Measurements from ENCODE around the gene SLC25A33. TPM values are rescaled to one million over a fixed set of nuclear protein-coding genes. Genes with fewer than 3 reads are reported as not detected.

SLC25A33 gene
- total RNA-seq, 1 experiment from 2014 or later: 11.8 TPM

DNA sequence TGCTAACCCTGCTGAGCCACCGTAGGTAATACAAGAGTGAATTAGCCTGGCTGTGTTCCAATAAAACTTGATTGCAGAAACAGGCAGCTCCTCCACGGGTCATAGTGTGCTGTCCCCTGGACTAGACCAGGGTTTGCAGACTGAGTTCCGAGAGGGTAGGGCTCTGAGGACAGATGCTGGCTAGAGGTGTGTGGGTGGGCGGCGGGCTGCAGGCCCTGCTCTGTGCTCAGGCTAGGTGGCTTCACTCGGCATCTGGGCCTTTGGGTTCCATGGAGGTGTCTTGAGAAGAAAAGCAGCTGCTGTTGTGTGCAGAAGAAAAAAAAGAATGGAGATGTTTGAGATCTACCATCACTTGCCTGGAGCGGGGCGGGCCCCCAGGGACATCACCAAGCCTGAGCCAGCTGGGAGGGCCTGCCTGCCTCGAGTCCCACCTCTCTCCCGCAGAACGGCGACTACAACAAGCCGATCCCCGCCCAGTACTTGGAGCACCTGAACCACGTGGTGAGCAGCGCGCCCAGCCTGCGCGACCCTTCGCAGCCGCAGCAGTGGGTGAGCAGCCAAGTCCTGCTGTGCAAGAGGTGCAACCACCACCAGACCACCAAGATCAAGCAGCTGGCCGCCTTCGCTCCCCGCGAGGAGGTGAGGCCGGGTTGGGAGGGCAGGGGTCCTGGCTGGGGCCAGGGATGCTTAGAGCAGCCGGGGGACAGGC is 57.3 kb downstream of the SLC25A33 start:
- POLR2A ChIA-PET (ENCODE audit: unreplicated experiment): no interaction called here
- Histone ChIP-seq H2AFZ (ENCODE audit: low read length) (no peak overlapping the region), H3K36me3 (ENCODE audit: low read depth, low read length) (peaks cover 14% of the 10 kb centered on the region; the same call in 1 of the 2 replicates), H4K20me1 (ENCODE audit: low read length) (peaks cover 21% of the 10 kb centered on the region; the same call in 1 of the 2 replicates), H3K9ac (ENCODE audit: low read length) (no peak overlapping the region), H3K4me1 (ENCODE audit: insufficient read depth, low read length) (no peaks in the 10 kb centered on the region), H3K27me3 (ENCODE audit: low read length) (no peaks in the 10 kb centered on the region), H3K27ac (ENCODE audit: low read length) (no peak overlapping the region), H3K4me2 (ENCODE audit: low read length) (no peak overlapping the region), H3F3A (ENCODE audit: low read length, unreplicated experiment) (no peaks in the 10 kb centered on the region), H3K79me2 (ENCODE audit: low read length) (peaks cover 48% of the 10 kb centered on the region), H3K4me3 (ENCODE audit: low read length) (no peak overlapping the region), H3K9me2 (replicated peaks; ENCODE audit: low read length) (no peaks in the 10 kb centered on the region), H3K9me3 (ENCODE audit: low read length) (no peaks in the 10 kb centered on the region)
- DNase-seq (no peak), ATAC-seq (no peak)
- intact Hi-C loops (cut with micrococcal nuclease): no loop called here
- CTCF ChIA-PET: no interaction called here
- no peak for TF ChIP-seq EZH2 (IDR thresholded peaks at IDR 0.05; ENCODE audit: low read length, unreplicated experiment)
- TF ChIP-seq, protein P1, sequence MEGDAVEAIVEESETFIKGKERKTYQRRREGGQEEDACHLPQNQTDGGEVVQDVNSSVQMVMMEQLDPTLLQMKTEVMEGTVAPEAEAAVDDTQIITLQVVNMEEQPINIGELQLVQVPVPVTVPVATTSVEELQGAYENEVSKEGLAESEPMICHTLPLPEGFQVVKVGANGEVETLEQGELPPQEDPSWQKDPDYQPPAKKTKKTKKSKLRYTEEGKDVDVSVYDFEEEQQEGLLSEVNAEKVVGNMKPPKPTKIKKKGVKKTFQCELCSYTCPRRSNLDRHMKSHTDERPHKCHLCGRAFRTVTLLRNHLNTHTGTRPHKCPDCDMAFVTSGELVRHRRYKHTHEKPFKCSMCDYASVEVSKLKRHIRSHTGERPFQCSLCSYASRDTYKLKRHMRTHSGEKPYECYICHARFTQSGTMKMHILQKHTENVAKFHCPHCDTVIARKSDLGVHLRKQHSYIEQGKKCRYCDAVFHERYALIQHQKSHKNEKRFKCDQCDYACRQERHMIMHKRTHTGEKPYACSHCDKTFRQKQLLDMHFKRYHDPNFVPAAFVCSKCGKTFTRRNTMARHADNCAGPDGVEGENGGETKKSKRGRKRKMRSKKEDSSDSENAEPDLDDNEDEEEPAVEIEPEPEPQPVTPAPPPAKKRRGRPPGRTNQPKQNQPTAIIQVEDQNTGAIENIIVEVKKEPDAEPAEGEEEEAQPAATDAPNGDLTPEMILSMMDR (conservative IDR thresholded peaks at IDR 0.05; ENCODE audit: low read depth, low read length): no peak
- TF ChIP-seq EZH2phosphoT487 (IDR thresholded peaks at IDR 0.05; ENCODE audit: borderline replicate concordance, low read length): no peak
- no TSS peak for BruUV-seq (replicated peaks)

DNA sequence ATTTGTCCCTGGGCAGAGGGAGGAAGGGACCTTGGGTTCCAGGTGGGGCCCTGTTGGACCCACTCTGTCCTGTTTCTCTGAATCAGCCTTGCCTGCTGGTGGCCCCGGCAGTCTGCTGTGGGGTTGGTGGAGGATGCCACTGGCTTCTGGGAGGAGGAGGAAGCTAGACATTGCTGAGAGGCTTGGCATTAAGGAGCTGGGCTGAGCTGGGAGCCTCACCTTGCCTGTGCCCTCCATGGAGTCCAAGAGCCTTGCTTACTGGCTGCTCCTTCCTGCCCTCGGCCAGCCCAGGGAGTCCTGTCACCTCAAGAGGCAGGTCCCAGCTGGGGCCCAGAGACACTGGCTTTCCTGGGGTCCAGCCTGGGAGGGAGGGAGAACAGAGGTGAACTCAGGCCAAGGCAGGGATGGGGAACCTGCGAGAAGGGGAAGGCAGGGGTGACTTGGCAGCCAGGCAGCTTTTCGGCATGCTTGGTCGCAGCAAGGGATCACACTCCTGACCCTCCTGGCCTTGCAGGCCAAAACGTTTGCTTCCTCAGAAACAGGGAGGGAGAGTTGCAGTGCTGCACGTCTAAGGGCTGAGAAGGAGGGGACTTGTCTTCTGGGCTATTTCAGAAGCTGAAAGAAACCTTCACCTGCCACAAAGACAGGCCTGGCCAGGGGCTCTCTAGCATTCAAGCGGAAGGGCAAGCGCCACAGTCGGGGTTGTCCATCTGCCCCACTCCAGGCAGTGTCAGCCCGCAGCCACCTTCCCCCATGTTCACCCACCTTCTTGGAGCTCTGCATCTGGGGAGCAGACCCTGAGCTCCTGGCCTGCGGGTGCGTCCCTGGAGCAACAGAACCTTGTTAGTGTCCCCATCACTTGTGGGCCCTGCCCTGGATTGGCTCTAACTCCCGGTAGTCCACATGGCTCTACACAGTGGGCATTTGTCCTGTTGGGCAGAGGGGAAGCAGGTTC is 58.4 kb downstream of the SLC25A33 start:
- TF ChIP-seq EZH2phosphoT487 (IDR thresholded peaks at IDR 0.05; ENCODE audit: borderline replicate concordance, low read length) (no peak), EZH2 (IDR thresholded peaks at IDR 0.05; ENCODE audit: low read length, unreplicated experiment) (no peak)
- TF ChIP-seq, protein P1 (conservative IDR thresholded peaks at IDR 0.05; ENCODE audit: low read depth, low read length): no peak

More for the DNA sequence above, 58.4 kb downstream of the SLC25A33 start:
- Histone ChIP-seq H4K20me1 (ENCODE audit: low read length) (peaks cover 14% of the 10 kb centered on the region; the same call in 1 of the 2 replicates), H3K79me2 (ENCODE audit: low read length) (peaks cover 37% of the 10 kb centered on the region), H3K27me3 (ENCODE audit: low read length) (no peaks in the 10 kb centered on the region), H3K9me2 (replicated peaks; ENCODE audit: low read length) (no peaks in the 10 kb centered on the region), H3K27ac (ENCODE audit: low read length) (no peak overlapping the region), H3F3A (ENCODE audit: low read length, unreplicated experiment) (no peaks in the 10 kb centered on the region), H3K4me2 (ENCODE audit: low read length) (no peak overlapping the region), H3K4me3 (ENCODE audit: low read length) (no peak overlapping the region), H3K9ac (ENCODE audit: low read length) (no peak overlapping the region), H3K36me3 (ENCODE audit: low read depth, low read length) (peaks cover 16% of the 10 kb centered on the region; the same call in 1 of the 2 replicates), H3K4me1 (ENCODE audit: insufficient read depth, low read length) (no peaks in the 10 kb centered on the region), H3K9me3 (ENCODE audit: low read length) (no peaks in the 10 kb centered on the region), H2AFZ (ENCODE audit: low read length) (no peak overlapping the region)
- ChIA-PET CTCF (no interaction called here), POLR2A (ENCODE audit: unreplicated experiment) (no interaction called here)
- no TSS peak for BruUV-seq (replicated peaks)
- no peak for DNase-seq
- no peak for ATAC-seq
- intact Hi-C loops (cut with micrococcal nuclease): no loop called here

Measured in PC-3 (cell line).